Fibroblast of the conjunctiva (primary cell): ENCODE results near the gene OLFML3.
"Not testable (repeated sequence)": the region's sequence is repeated elsewhere in the genome, so short reads cannot be mapped to it uniquely, and the experiment has no call there.

ENCODE experiments used
- DNase-seq: peaks from one replicate; pipeline ENCODE4 v3.0.0-alpha.2; 2010; ENCODE audit warnings: low read depth

OLFML3 gene

DNA sequence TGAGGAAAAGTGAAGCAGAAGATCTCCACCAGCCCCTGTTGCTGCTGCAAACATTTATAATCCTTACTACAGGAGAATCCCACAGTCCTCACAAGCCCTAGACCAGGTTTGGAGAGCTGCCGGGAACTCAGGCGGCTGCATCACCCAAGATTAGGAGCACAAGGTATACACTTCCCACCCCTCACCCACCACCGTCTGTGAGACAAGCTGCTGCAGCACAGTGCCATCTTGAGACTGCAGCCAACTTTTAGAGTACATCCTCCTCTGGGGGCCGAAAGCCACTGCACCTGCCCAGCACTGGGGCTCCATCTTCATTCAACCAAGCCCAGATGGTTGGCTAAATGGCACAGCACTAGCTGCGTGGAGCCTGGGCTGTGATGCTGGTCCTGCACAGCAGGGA, 13.8 kb downstream of the OLFML3 start:
- no peak for DNase-seq

DNA sequence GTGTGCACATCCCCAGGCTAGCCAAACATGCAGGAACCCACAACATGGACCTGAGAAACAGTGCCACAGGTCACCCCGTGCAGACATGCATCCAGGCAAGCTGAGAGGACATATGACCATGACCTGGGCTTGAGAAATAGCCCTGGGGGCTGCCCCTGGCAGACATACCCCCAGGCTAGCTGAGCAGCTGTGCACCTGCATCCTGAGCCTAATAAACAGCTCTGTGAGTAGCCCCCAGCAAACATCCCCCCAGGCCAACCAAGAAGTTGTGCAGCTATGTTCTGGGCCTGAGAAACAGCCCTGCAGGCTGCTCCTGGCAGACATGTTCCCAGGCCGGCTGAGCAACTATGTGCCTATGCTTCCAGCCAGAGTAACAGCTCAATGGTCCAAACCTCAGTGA, 14.5 kb downstream of the OLFML3 start:
- no peak for DNase-seq

DNA sequence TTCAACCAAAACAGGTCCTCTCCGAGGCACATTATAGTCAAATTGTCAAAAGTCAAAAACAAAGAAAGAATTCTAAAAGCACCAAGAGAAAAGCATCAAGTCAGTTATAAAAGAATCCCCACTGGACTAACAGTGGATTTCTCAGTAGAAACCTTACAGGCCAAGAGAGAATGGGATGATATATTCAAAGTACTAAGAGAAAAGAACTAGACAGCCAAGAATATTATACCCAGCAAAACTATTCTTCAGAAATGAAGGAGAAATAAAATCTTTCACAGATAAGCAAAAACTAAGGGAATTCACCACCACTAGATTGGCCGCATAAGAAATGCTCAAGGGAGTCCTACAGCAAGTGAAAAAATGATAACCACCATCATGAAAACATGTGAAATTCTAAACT, 16.1 kb downstream of the OLFML3 start:
- no peak for DNase-seq

DNA sequence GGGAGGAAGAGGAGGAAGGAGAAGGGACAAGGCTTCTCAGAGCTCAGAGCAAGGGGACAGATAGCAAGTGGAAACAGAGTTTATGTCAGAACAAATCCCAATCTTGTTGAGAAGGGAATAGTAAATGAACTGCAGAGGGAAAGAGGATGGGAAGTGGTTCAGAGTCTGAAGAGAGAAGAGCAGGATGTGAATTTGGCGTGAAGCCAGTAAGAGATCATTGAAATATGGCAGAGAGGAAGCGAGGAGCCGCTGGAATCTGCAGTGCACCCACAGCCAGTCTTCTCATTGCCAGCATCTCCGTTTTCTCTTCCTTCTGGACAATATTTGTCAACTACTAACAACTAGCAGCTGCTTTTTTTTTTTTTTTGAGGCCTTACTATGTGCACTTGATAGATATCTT, 19.1 kb downstream of the OLFML3 start:
- no peak for DNase-seq

DNA sequence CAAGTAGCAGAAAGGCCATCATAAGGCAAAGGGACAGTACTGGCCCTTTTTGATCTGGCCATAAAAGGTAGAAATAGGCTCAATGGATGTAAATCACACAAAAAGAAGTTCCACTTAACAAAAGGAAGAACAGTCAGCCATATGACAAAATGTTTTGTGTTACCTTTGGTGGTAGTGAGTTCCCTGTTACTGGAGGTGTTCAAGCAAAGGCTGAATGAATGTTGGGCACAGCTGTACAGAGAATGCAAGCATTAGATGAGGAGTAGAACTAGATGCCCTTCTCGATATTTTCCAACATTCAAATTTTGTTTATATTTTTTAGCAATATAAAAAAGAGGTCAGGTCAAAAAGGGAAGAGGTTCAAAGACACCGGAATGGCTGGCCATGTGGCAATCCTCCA, 20.0 kb downstream of the OLFML3 start:
- no peak for DNase-seq

DNA sequence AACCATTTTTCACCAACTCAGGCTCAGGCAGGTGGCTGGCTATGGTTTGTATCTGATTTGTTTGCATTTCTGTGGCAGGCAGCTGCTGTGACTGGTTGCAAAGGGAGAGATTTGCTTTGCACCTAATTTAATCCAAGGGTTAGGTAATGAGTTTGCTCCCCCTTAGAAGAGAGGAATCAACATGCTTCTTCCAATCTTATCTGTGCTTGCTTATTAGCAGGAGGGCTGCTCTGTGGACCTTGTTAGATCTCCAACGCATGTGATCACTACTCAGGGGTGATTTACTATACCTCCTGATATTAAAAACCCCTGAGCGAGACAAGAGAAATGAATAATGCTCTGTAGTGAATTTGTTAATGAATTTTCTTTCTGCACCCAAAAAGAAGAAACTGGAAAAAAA, 20.5 kb downstream of the OLFML3 start:
- DNase-seq, result no peak

DNA sequence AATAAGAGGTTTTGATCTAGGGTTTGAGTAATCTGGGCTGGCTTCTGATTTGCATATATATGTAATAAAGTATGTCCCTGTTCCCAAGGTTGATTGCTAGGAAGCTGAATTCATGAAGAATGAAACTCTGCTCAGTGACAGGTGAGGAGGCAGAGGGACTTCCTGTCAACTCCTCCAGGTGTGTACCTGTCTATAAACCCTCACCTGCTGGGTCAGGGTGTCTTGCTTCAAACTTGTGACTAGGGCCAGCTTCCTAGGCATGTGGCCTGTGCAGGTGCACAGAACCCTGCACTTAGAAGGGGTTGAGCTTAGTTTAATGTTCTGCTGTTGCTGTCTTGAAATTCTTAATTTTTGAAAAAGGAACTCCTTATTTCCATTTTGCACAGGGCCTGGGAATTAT, 21.1 kb downstream of the OLFML3 start:
- DNase-seq, result no peak

DNA sequence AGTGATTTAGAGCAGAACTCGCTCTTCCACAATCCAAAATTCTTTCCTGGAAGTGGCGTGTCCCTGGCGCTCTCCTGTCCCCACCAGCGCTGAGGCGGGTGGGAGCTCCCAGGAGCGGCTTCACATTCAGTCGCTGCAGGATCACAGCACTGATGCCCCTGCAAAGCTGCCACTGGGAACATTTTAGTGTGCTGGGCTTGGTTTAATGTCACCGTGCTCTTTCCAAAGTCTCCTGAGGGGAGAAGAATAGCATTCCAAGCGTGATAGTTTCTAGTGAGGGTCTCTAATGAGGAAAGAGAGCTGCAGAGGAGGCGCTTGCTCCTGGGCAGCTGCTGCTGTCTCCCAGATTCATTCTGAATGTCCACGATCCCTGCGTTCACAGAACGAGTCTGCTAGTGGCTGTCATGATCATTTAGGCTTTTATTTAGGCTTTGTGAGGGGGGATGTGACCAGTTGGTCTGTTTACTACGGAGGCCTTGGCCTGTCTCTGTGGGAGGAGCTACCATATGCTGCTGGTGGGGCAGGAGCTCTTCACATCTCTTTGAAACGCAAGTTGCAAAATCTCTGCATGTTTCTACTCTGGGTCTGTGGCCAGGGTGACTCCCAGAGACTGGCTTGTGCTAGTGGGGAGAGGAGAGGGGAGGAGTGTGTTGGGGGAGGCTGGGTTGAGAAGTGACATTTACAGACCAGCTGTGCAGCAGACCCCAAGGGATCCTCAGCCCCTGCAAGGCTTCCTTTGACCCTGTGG, 23.4 kb downstream of the OLFML3 start:
- DNase-seq, result no peak

DNA sequence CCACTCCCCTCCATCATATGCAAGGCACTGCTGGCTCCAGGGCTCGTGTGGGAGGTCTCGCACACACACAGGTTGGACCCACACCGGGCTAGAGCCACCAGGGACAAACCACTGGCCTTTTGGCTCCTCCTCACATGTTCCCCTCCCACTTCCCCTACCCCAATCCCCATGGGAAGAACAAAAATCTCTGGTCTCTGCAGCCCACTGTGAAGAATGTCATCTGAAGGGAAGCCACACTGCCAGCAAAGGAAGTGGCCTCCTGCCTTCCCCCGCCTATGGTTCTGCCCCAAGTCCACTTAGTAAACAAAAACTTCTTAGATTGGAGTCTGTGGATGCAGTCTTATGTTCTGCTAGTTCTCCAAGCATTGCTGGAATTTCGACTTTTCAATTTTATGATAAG, 24.2 kb downstream of the OLFML3 start:
- no peak for DNase-seq

DNA sequence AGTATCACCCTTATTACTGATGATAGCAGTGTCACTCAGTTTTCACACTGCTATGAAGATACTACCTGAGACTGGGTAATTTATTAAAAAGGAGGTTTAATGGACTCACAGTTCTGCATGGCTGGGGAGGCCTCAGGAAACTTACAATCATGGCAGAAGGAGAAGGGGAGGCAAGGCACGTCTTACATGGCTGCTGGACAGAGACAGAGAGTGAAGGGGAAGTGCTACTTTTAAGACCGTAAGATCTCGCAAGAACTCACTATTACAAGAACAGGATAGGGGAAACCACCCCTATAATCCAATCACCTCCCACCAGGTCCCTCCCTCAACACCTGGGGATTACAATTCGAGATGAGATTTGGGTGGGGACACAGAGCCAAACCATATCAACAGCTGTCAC, 27.6 kb downstream of the OLFML3 start:
- not testable (repeated sequence) for DNase-seq

DNA sequence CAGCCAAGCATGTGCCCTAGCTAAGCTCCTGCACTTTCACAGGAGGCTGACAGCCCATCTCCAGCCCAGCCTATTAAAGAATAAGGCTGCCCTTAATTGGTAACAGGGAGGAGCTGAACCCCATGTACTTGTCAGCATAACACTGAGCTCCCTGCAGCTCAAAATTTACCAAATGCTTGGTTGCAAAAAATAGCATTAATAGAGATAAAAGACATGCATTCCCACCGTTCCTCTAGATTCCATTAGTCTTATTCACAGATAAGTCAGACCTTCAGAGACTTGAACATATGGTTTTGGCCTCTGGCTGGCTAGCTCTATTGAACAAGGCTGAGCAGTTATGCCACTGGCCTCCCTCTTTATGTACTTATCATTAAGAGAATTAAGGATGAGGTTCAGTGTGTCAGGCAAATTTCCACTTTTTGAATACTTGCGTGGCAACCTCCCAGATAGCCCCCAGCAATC, 29.2 kb downstream of the OLFML3 start:
- no peak for DNase-seq

DNA sequence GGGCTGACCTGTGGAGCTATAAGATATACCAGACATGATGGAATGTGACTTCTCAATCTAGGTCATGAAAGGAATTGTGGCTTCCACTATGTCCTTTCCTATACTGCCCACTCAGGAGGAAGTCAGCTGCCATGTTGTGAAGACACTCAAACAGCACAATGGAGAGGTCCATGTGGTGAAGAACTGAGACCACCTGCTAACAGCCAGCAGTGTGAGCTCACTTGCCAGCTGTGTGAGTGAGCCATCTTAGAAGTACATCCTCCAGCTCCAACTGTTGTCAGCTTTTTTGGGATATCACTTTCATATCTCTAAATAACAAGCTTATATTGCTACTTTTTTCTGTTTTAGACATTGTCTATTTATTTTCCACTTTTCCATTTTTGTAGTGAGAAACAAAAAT, 29.7 kb downstream of the OLFML3 start:
- no peak for DNase-seq

DNA sequence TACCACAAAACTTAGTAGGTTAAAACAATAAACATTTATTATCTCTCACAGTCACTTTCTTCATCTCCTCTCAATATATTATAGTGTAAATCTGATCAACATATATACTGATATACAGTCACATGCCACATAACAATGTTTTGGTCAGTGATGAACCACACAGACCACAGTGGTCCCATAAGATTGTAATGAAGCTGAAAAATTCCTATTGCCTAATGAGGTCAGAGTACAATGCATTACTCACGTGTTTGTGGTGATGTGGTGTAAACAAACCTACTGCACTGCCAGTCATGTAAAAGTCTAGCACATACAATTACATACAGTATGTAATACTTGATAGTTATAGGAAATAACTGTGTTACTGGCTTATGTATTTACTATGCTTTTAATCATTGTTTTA, 30.1 kb downstream of the OLFML3 start:
- DNase-seq, result no peak

DNA sequence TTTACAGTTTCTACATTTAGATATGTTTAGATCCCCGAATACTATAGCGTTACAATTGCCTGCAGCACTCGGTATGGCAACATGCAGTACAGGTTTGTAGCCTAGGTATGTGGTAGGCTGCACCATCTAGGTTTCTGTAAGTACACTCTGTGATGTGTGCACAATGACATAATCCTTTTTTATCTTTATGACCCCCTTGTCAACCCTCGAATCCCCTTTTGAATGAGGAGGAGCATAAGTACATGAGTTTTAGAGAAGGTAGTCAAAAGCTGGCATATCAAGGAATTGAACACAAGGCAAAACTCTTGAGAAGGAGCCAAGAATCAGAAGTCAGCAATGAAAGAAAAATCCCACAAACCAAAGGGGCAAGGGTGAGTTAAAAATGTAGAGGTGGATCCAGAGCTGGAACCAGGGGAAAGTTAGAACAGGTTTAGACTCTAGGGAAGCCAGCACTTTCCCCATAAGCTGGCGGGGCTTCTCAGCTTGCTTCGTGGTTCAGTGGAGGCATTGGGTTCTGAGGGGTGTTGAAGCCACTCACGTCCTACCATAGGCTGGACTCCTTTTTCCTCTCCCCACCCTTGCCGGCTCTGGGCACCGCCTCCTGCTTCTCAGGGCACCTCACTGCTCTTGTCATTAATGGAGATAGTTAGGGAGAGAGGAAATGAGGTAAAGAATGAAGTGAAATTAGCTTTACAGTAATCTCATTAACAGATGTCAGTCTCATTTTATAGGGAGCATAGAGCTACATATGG, 31.3 kb downstream of the OLFML3 start:
- DNase-seq, result no peak

DNA sequence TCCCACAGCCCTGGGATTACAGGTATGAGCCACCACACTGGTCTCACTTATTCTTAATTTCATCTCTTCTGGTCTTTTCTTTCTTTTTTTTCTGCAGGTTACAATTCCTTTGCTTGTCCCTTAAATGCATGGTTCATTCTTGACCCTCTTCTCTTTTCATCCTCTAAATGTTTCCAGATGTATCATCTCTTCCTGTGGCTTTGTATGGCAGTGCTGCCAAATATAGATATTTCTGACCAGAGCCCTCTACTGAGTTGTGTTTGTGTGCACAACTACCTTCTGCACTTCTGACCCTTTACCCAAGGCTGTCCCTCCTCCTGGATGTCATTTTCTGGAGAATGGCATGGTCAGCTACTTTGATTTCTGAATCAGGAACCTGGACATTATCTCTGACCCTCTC, 32.5 kb downstream of the OLFML3 start:
- no peak for DNase-seq

DNA sequence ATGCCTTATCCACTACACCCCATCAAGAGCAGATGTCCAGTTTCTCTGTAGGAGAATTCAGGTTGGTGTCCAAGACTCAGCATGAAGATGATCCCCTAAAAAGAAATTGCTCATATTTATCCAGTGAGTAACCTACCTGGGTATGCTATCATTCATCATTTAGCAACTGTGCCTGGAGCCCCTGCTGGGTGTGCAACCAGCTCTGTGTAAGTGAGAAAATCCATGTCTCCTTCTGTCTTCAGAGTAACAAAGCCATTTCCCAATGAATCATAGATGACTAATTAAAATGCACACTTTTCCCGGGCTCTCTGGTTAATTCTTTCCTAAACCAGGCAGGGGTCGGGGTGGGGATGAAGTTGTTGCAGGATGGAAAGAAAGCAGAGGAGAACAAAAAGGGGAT, 35.8 kb downstream of the OLFML3 start:
- DNase-seq, result no peak

DNA sequence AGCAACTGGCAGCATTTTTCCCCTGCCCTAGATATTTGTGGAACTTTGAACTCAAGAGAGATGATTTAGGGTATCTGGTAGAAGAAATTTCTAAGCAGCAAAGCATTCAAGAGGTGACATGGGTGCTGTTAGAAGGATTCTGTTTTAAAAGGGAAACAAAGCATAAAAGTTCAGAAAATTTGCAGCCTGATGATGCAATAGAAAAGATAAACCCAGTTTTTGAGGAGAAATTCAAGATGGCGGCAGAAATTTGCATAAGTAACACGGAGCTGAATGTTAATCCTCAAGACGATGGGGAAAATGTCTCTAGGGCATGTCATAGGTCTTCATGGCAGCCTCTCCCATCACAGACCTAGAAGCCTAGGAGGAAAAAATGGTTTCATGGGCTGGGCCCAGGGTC, 40.5 kb downstream of the OLFML3 start:
- not testable (repeated sequence) for DNase-seq

DNA sequence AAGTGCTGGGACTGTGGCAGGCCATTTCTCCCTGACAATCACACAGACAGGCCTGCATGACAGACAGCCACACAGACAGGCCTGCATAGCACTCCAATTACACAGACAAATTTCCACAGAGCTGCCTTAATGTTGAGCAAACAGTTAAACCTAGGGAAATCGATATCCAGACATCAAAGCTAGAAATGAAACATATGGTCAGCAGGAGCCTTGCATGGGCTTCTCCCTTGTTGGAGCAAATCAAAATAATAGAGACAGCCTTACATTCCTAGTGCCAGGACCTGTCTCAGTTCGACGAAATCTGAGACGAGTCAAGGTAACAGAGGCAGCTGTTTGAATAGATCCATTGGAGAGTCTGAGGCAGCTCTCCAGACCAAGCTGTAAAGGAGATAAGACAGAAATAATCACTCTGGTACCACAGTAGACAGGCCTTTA, 42.4 kb downstream of the OLFML3 start:
- no peak for DNase-seq

DNA sequence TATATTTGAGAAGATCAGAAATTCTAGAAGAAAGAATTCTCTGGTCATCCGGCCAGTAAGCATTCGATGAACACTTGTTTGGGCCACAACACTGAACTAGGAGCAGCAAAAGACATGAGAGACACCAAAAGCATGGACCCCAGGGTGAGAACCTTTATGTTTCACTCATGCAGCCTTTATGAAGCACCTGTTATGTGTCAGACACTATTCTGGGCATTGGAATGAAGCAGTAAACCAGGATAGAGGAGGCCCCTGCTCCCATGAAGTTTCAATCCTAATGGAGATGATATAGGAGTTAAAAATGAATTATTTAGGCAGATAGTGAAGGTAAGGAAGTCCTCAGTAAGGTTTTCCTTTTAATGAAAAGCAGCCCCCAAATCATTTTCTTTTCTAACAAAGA, 43.6 kb downstream of the OLFML3 start:
- DNase-seq, result no peak

DNA sequence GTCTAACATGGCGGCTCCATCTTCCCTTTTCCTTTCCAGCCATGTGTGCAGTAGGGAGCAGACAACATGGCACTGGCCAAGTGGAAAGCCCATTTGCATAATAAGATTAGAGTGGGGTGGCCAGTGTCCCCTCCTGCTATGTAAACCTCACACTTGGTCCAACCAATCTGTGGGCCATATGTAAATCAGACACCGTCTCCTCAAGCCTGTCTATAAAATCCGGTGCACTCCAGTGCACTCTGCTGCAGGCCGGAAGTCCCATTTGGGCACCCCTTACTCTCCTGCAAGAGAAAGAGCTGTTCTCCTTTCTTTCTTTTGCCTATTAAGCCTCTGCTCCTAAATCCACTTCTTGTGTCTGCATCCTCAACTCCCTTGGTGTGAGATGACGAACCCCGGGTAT, 44.1 kb downstream of the OLFML3 start:
- DNase-seq, result no peak

DNA sequence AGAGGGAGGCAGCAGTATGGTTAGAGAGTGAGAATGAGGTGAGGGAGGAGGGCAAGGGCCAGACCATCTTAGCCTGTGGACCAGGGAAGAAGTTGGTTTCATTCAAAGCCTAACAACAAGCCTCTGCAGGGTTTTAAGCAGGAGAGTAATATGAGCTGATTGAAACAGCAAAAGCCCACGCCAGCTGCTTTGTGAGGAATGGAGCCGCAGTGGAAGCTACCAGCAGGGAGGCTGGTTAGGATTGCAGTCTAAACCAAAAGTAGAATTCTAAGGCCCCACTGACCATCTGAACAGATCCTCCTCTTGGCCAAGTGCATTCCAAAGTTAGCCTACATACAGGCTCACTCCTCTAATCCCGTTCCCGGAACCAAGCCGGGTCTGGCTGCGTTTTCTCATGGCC, 44.8 kb downstream of the OLFML3 start:
- DNase-seq, result no peak

DNA sequence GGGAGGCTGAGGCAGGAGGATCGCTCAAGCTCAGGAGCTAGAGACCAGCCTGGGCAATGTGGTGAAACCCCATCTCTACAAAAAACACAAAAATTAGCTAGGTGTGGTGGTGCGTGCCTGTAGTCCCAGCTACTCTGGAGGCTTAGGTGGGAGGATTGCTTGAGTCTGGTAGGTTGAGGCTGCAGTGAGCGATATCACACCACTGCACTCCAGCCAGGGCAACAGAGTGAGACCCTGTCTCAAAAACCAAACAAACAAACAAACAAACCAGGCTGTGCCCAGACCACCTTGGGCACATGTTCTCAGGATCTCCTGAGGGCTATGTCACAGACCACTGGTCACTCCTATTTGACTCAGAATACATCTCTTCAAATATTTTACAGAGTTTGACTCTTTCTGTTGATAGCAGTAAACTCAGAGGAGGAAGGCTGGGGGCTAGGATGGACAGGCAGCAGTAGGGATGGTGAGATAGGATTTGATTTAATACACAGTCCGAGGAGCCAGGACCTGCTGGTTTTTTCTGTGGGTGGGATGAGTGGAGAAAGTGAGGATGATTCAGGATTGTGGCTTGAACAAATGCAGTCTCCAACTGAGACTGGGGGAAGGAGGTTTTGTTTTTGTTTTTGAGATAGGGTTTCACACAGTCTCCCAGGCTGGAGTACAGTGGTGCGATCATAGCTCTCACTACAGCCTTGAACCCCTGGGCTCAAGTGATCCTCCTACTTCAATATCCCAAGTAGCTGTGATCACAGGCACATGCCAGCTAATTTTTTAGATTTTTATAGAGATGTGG, 46.5 kb downstream of the OLFML3 start:
- no peak for DNase-seq

DNA sequence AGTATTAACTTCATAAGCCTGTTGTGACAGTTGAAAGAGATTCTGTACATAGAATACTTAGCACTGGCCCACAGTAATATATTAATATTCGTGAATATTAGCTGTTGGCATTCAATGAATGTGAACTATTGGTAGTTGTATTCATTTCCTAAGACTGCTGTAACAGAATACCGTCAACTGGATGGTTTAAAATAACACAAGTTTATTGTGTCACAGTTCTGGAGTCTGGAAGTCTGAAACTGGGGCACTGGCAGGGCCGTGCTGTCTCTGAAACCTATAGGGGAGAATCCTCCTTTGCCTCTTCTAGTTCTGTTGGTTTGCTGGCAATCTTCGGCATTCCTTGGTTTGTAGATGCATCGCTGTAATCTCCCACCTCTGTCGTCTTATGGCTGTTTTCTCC, 47.5 kb downstream of the OLFML3 start:
- no peak for DNase-seq
